Suprapubic skin (tissue), 4 donors: ENCODE results near the gene UBR1.

Experiments
- POLR2A ChIP-seq, 2 donors: fragments of 450-650 bp; IDR thresholded peaks; one replicate each; pipeline ENCODE4 v1.6.1; 2017; ENCODE audit warnings: antibody characterized with exemption in 2 of 2, mild to moderate bottlenecking in 2 of 2, moderate library complexity in 2 of 2
- POLR2AphosphoS5 ChIP-seq, 3 donors: sonication (generic); formaldehyde crosslinking; IDR thresholded peaks; one replicate each; pipeline ENCODE4 v1.6.1; 2017; ENCODE audit warnings: antibody characterized with exemption in 3 of 3
- TF ChIP-seq, protein P1 (sequence below), 2 donors: fragments of 200-600 bp in 1 of 2; fragments of 450-650 bp in 1 of 2; sonication (generic) in 1 of 2; IDR thresholded peaks; one replicate each; pipeline ENCODE4 v1.5.1; 2016 to 2019; ENCODE audit warnings: antibody characterized with exemption in 2 of 2, mild to moderate bottlenecking in 1 of 2, moderate library complexity in 1 of 2

DNA sequence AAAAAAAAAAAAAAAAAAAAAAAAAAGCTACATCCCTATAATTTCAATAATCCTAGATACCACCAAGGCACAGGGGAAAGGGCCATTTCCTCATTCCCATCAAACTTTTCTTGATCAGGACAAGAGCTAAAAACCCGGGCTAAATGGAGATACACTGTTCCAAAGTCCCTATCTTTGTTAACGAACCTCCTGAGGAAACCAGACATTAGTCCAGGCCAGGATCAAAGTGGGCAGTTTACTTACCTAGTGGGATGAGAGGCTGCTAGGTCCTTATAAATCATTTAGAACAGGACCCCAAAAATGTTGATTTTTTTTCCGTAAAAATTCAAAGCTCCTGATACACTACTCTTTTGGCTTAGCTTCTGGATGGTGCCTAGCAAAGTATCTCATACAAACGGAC, 35.6 kb downstream of the UBR1 start:
- TF ChIP-seq, protein P1, sequence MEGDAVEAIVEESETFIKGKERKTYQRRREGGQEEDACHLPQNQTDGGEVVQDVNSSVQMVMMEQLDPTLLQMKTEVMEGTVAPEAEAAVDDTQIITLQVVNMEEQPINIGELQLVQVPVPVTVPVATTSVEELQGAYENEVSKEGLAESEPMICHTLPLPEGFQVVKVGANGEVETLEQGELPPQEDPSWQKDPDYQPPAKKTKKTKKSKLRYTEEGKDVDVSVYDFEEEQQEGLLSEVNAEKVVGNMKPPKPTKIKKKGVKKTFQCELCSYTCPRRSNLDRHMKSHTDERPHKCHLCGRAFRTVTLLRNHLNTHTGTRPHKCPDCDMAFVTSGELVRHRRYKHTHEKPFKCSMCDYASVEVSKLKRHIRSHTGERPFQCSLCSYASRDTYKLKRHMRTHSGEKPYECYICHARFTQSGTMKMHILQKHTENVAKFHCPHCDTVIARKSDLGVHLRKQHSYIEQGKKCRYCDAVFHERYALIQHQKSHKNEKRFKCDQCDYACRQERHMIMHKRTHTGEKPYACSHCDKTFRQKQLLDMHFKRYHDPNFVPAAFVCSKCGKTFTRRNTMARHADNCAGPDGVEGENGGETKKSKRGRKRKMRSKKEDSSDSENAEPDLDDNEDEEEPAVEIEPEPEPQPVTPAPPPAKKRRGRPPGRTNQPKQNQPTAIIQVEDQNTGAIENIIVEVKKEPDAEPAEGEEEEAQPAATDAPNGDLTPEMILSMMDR (IDR thresholded peaks at IDR 0.05): no peak
- TF ChIP-seq POLR2A (IDR thresholded peaks at IDR 0.05) (no peak), POLR2AphosphoS5 (IDR thresholded peaks at IDR 0.05) (no peak)
